Fibroblast of villous mesenchyme (primary cell): ENCODE results near the gene NHSL1. TPM values are rescaled to one million over a fixed set of nuclear protein-coding genes. Genes with fewer than 3 reads are reported as not detected.

Experiments used
- DNase-seq: peaks from one replicate; pipeline ENCODE4 v3.0.0-alpha.2; 2010; ENCODE audit warnings: low read depth
- H3K4me3 ChIP-seq: 2 replicates; pipeline ENCODE4 v1.5.1; 2011; ENCODE audit warnings: low read depth, mild to moderate bottlenecking, low read length
- total RNA-seq: library from RNA; depleted of rRNA; stranded (reverse); fragments of >200 nt; gene quantifications from 2 replicates; pipeline ENCODE4 v1.2.3, GENCODE V29; 2012
- TF ChIP-seq, protein P1 (sequence below): IDR thresholded peaks from 2 replicates; pipeline ENCODE4 v1.5.1; 2012; ENCODE audit warnings: low read depth, mild to moderate bottlenecking, low read length; ENCODE audit not compliant: insufficient read depth

NHSL1 gene
- total RNA-seq, 1 donor = 4.7 TPM

DNA sequence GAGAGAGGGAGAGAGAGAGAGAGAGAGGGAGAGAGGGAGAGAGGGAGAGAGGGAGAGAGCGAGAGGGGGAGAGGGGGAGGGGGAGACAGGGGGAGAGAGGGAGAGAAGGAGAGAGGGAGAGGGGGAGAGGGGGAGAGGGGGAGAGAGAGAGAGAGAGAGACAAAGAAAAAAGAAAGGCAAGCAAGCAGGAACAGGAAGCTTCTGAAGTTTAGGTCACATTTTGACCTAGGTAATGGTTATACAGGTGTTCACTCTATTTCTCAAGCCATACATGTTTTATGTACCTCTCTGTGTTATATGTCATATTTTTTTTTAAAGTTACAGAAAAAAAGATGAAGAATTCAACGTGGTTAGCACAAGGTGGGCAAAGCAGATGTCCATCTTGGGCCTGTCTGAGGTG lies 9.4 kb downstream of the NHSL1 start:
- no peak for DNase-seq
- H3K4me3 ChIP-seq = no peak overlapping the region
- TF ChIP-seq, protein P1, sequence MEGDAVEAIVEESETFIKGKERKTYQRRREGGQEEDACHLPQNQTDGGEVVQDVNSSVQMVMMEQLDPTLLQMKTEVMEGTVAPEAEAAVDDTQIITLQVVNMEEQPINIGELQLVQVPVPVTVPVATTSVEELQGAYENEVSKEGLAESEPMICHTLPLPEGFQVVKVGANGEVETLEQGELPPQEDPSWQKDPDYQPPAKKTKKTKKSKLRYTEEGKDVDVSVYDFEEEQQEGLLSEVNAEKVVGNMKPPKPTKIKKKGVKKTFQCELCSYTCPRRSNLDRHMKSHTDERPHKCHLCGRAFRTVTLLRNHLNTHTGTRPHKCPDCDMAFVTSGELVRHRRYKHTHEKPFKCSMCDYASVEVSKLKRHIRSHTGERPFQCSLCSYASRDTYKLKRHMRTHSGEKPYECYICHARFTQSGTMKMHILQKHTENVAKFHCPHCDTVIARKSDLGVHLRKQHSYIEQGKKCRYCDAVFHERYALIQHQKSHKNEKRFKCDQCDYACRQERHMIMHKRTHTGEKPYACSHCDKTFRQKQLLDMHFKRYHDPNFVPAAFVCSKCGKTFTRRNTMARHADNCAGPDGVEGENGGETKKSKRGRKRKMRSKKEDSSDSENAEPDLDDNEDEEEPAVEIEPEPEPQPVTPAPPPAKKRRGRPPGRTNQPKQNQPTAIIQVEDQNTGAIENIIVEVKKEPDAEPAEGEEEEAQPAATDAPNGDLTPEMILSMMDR = no peak

- TF ChIP-seq, protein P1 = no peak
- no peak overlapping the region for H3K4me3 ChIP-seq
- no peak for DNase-seq
Measured at GRCh38 chr6:138487102-138487604, 12.1 kb downstream of the NHSL1 start.

GRCh38 chr6:138486249-138487101 lies 12.8 kb downstream of the NHSL1 start:
- no peak for DNase-seq
- TF ChIP-seq, protein P1 = no peak
- H3K4me3 ChIP-seq = no peak overlapping the region

- no peak for DNase-seq
- TF ChIP-seq, protein P1 = no peak
- H3K4me3 ChIP-seq = no peak overlapping the region
Measured at GRCh38 chr6:138485586-138486248, 13.6 kb downstream of the NHSL1 start.

DNA sequence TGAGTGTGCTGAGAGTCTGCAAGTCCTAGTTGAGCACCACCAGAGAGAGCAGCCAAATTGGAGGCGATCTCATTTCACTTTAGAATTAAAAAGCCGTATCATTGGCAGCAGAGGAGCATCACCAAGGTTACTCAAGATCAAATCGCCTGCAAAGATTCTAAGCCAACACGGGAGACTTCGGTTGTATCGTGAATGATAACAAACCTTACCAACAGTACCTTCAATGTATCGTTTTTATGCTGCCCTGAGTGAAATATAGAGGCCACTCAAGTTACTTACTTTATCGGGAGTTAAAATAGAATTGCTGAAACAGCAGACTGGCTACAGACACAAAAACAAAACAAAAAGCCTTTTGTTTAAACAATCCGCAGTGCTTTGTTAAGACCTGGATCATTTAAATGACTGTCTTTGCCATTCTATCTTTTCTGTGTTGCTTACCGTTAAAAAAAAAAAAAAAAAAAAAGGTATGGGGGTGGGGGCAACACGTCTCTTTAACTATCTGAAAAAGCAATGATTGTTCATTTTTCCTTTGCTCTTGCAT lies 14.2 kb downstream of the NHSL1 start:
- TF ChIP-seq, protein P1 = no peak
- H3K4me3 ChIP-seq = no peak overlapping the region
- peak; percentile 3 for DNase-seq

GRCh38 chr6:138484018-138484731 lies 15.1 kb downstream of the NHSL1 start:
- TF ChIP-seq, protein P1 = no peak
- no peak for DNase-seq
- H3K4me3 ChIP-seq = no peak overlapping the region
